ENCODE measurements around the gene ENOX1.

The ENOX1 gene

GRCh38 chr13:43307221-43307920, 479.4 kb downstream of the ENOX1 start:
- no peaks in the 10 kb centered on the region for H3K9me3 Mint-ChIP-seq
- H3K27ac Mint-ChIP-seq = no peak overlapping the region
- no peak overlapping the region for H3K4me3 Mint-ChIP-seq
- no peaks in the 10 kb centered on the region for H3K36me3 Mint-ChIP-seq
- H3K27me3 Mint-ChIP-seq = peaks cover 1% of the 10 kb centered on the region
- H3K4me1 Mint-ChIP-seq = no peaks in the 10 kb centered on the region

GRCh38 chr13:43306372-43306771, 480.4 kb downstream of the ENOX1 start:
- H3K4me3 Mint-ChIP-seq = no peak overlapping the region
- H3K27ac Mint-ChIP-seq = no peak overlapping the region
- no peaks in the 10 kb centered on the region for H3K4me1 Mint-ChIP-seq
- H3K27me3 Mint-ChIP-seq = peaks cover 1% of the 10 kb centered on the region
- H3K36me3 Mint-ChIP-seq = no peaks in the 10 kb centered on the region
- H3K9me3 Mint-ChIP-seq = no peaks in the 10 kb centered on the region

- H3K4me1 Mint-ChIP-seq = no peaks in the 10 kb centered on the region
- peaks cover 1% of the 10 kb centered on the region for H3K27me3 Mint-ChIP-seq
- no peak overlapping the region for H3K27ac Mint-ChIP-seq
- no peaks in the 10 kb centered on the region for H3K36me3 Mint-ChIP-seq
- H3K9me3 Mint-ChIP-seq = no peaks in the 10 kb centered on the region
- no peak overlapping the region for H3K4me3 Mint-ChIP-seq
Measured at GRCh38 chr13:43305416-43305815, 481.4 kb downstream of the ENOX1 start.

GRCh38 chr13:43304945-43305344, 481.8 kb downstream of the ENOX1 start:
- Mint-ChIP-seq H3K4me3 (no peak overlapping the region), H3K4me1 (no peaks in the 10 kb centered on the region), H3K9me3 (no peaks in the 10 kb centered on the region), H3K27ac (no peak overlapping the region), H3K27me3 (peaks cover 1% of the 10 kb centered on the region), H3K36me3 (no peaks in the 10 kb centered on the region)

- H3K27me3 Mint-ChIP-seq = peaks cover 1% of the 10 kb centered on the region
- H3K4me1 Mint-ChIP-seq = no peaks in the 10 kb centered on the region
- no peak overlapping the region for H3K27ac Mint-ChIP-seq
- no peaks in the 10 kb centered on the region for H3K9me3 Mint-ChIP-seq
- H3K4me3 Mint-ChIP-seq = no peak overlapping the region
- H3K36me3 Mint-ChIP-seq = no peaks in the 10 kb centered on the region
Measured at GRCh38 chr13:43304449-43304848, 482.3 kb downstream of the ENOX1 start.

- Mint-ChIP-seq H3K4me3 (no peak overlapping the region), H3K27me3 (no peaks in the 10 kb centered on the region), H3K4me1 (no peaks in the 10 kb centered on the region), H3K36me3 (no peaks in the 10 kb centered on the region), H3K9me3 (no peaks in the 10 kb centered on the region), H3K27ac (no peak overlapping the region)
Measured at GRCh38 chr13:43303033-43303729, 483.6 kb downstream of the ENOX1 start.

- H3K4me1 Mint-ChIP-seq = no peaks in the 10 kb centered on the region
- H3K27me3 Mint-ChIP-seq = no peaks in the 10 kb centered on the region
- H3K27ac Mint-ChIP-seq = no peak overlapping the region
- no peaks in the 10 kb centered on the region for H3K9me3 Mint-ChIP-seq
- no peaks in the 10 kb centered on the region for H3K36me3 Mint-ChIP-seq
- H3K4me3 Mint-ChIP-seq = no peak overlapping the region
Measured at GRCh38 chr13:43301346-43301969, 485.3 kb downstream of the ENOX1 start.

- Mint-ChIP-seq H3K27me3 (no peaks in the 10 kb centered on the region), H3K36me3 (no peaks in the 10 kb centered on the region)
Measured at GRCh38 chr13:43300865-43301264, 485.9 kb downstream of the ENOX1 start.

GRCh38 chr13:43299374-43299773, 487.4 kb downstream of the ENOX1 start:
- Mint-ChIP-seq H3K9me3 (no peaks in the 10 kb centered on the region), H3K4me3 (no peak overlapping the region), H3K36me3 (no peaks in the 10 kb centered on the region), H3K27ac (no peak overlapping the region), H3K27me3 (no peaks in the 10 kb centered on the region), H3K4me1 (no peaks in the 10 kb centered on the region)

More at GRCh38 chr13:43300865-43301264, 485.9 kb downstream of the ENOX1 start:
- Mint-ChIP-seq H3K4me1 (no peaks in the 10 kb centered on the region), H3K4me3 (no peak overlapping the region), H3K9me3 (no peaks in the 10 kb centered on the region), H3K27ac (no peak overlapping the region)

GRCh38 chr13:43298816-43299215, 488.0 kb downstream of the ENOX1 start:
- H3K4me3 Mint-ChIP-seq = no peak overlapping the region
- no peaks in the 10 kb centered on the region for H3K9me3 Mint-ChIP-seq

GRCh38 chr13:43297967-43298678, 488.6 kb downstream of the ENOX1 start:
- no peaks in the 10 kb centered on the region for H3K9me3 Mint-ChIP-seq
- no peaks in the 10 kb centered on the region for H3K27me3 Mint-ChIP-seq
- H3K4me1 Mint-ChIP-seq = no peaks in the 10 kb centered on the region
- H3K4me3 Mint-ChIP-seq = no peak overlapping the region
- no peaks in the 10 kb centered on the region for H3K36me3 Mint-ChIP-seq
- no peak overlapping the region for H3K27ac Mint-ChIP-seq

More at GRCh38 chr13:43298816-43299215, 488.0 kb downstream of the ENOX1 start:
- H3K27me3 Mint-ChIP-seq = no peaks in the 10 kb centered on the region
- H3K4me1 Mint-ChIP-seq = no peaks in the 10 kb centered on the region
- H3K27ac Mint-ChIP-seq = no peak overlapping the region
- H3K36me3 Mint-ChIP-seq = no peaks in the 10 kb centered on the region

GRCh38 chr13:43295825-43296564, 490.8 kb downstream of the ENOX1 start:
- Mint-ChIP-seq H3K36me3 (no peaks in the 10 kb centered on the region), H3K27ac (no peak overlapping the region), H3K9me3 (no peaks in the 10 kb centered on the region), H3K27me3 (no peaks in the 10 kb centered on the region), H3K4me1 (no peaks in the 10 kb centered on the region), H3K4me3 (no peak overlapping the region)

GRCh38 chr13:43295321-43295720, 491.5 kb downstream of the ENOX1 start:
- H3K36me3 Mint-ChIP-seq = no peaks in the 10 kb centered on the region
- no peak overlapping the region for H3K27ac Mint-ChIP-seq
- no peak overlapping the region for H3K4me3 Mint-ChIP-seq
- no peaks in the 10 kb centered on the region for H3K4me1 Mint-ChIP-seq
- H3K9me3 Mint-ChIP-seq = no peaks in the 10 kb centered on the region
- peaks cover under 1% of the 10 kb centered on the region for H3K27me3 Mint-ChIP-seq

- no peaks in the 10 kb centered on the region for H3K4me1 Mint-ChIP-seq
- no peaks in the 10 kb centered on the region for H3K36me3 Mint-ChIP-seq
- no peak overlapping the region for H3K4me3 Mint-ChIP-seq
- no peaks in the 10 kb centered on the region for H3K9me3 Mint-ChIP-seq
- H3K27ac Mint-ChIP-seq = no peak overlapping the region
- peaks cover 3% of the 10 kb centered on the region for H3K27me3 Mint-ChIP-seq
Measured at GRCh38 chr13:43294412-43294811, 492.4 kb downstream of the ENOX1 start.

- no peak overlapping the region for H3K27ac Mint-ChIP-seq
- H3K4me1 Mint-ChIP-seq = no peaks in the 10 kb centered on the region
- no peak overlapping the region for H3K4me3 Mint-ChIP-seq
- no peaks in the 10 kb centered on the region for H3K9me3 Mint-ChIP-seq
- no peaks in the 10 kb centered on the region for H3K36me3 Mint-ChIP-seq
- peaks cover 3% of the 10 kb centered on the region for H3K27me3 Mint-ChIP-seq
Measured at GRCh38 chr13:43293986-43294385, 492.8 kb downstream of the ENOX1 start.

Measured in activated naive CD4-positive, alpha-beta T cell treated with anti-CD3 and anti-CD28 coated beads, Interleukin-2, amount 50 U/mL, for 24 hours (primary cell).